Measurements from ENCODE around the gene SPATA3. TPM values are rescaled to one million over a fixed set of nuclear protein-coding genes. Genes with fewer than 3 reads are reported as not detected.

Gene SPATA3
- total RNA-seq, 1 donor from 2014 or later: not detected

DNA sequence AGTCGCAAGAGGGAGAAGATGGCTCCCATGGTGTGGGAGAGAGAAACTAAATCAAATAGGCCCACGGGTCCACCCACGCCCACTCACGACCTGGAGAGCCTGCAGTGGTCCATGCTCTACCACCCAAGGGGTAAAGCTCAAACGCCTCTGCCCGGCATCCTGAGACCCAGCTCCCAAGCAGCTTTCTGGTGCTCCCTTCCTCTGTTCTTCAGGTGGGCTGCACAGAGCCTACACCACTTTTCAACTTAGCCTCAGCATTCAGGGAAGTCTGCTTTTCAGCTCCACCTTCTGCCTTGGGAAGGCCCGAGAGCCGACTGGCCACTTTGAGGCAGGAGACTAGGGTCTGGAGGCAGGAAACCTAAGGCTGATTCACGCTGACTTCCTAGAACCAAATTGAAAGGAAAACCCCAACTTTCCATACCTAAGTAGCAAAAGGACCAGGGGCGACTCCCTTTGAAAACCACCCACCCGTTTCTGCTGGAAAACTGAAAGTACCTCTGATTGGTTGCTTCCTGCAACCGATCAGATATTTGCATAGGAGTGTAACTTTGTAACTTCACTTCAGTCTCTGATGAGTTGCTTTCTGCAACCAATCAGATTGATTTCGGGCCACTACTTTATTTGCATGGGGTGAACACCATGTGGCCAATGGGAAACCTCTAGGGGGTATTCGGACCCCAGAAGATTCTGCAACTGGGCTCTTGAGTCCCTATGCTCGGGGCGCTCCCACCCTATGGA, 26.8 kb upstream of the SPATA3 start:
- DNase-seq (ENCODE audit: low read depth): no peak

DNA sequence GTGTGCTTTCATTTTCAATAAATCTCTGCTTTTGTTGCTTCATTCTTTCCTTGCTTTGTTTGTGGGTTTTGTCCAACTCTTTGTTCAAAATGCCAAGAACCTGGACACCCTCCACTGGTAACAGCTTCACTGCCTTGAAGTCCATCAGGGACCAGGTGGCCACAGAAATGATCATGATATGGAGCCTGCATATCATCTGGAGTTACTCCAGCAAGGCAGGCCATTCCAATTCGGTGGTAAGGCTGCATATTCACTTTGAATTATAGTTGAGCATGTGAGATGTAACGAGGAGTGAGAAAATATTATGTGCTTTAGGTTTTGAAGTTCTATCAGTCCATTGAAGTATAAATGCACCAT, 26.3 kb upstream of the SPATA3 start:
- no peak for DNase-seq (ENCODE audit: low read depth)

DNA sequence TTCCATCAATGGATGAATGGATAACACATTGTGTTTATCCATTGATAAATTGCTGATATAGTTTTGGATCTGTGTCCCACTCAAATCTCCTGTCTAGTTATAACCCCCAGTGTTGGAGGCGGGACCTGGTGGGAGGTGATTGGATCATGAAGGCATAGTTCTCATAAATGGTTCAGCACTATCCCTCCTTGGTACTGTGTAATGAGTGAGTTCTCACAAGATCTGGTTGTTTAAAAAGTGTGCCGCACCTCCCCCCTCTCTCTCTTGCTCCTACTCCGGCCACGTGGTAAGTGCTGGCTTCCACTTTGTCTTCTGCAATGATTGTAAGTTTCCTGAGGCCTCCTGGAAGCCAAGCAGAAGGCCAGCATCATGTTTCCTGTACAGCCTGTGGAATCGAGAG, 23.9 kb upstream of the SPATA3 start:
- no peak for DNase-seq (ENCODE audit: low read depth)

DNA sequence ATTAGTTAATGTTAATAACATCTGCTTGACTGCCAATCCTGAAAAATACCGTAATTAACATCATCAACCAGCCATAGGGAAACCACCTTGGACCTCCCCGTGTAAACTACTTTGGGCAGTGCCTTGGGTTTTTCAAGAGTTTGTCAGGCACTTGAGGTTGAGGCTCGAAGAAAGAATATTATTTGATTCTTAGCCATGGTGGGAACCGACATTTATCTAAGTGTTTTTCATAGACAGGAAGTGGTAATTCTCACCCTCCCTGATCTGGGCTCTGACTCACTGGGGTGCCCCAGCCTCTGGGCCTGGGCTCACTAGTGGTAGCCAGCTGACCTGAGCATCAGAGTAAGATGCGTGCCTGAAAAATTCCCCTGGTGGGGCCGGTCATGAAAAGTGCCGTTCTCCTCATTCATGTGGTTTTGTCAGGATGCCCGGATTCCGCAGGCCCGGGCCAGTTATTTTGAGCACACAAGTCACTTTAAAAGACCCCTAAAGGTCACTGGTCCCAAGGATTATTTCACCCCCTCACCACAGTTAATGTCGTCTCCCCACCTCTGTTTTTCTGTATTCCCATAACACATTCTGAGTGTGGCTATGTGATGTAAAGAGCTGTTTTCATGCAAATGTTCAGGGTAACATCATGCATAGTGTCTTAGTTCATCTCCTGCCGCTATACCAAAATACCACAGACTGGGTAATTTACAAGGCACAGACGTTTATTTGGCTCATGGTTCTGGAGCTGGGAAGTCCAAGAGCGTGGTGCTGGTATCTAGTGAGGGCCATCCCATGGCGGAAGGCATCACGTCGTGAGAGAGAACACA, 21.6 kb upstream of the SPATA3 start:
- peak; percentile 83 for DNase-seq (ENCODE audit: low read depth)

DNA sequence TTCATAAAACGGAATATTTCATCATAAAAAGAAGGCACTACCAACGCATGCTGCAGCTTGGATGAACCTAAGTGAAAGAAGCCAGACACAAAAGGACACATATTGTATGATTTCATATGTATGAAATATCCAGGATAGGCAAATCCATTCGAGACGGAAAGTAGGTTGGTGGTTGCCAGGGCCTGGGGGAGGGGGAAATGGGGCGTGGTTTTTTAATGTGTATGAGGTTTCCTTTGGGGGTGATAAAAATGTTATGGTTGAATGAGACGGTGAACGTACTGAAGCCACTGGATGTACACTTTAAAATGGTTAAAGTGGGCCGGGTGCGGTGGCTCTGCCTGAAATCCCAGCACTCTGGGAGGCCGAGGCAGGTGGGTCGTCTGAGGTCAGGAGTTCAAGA, 20.0 kb upstream of the SPATA3 start:
- DNase-seq (ENCODE audit: low read depth): no peak

DNA sequence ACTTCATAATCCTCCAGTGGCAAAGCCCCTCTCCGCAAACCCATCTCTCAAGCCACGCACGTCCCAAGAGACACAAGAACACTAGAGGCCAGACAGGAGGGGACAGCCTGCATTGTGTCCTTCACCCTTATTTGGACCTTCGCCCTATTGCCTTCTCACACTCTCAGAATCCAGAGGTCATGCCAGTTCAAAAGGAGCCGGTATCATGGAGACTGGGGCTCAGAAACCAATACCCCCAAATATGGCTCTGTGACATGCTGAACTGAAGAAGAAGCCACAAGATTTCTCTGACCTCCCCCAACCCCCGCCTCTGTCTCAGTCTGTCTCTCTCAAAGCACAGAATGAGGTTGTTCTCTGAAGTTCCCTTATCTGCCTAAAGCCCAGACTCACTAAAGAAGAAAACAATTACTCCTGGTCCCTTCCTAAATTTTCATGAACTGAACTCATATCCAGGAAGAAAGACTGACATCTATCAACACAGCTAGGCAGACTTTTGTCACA, 19.2 kb upstream of the SPATA3 start:
- no peak for DNase-seq (ENCODE audit: low read depth)

DNA sequence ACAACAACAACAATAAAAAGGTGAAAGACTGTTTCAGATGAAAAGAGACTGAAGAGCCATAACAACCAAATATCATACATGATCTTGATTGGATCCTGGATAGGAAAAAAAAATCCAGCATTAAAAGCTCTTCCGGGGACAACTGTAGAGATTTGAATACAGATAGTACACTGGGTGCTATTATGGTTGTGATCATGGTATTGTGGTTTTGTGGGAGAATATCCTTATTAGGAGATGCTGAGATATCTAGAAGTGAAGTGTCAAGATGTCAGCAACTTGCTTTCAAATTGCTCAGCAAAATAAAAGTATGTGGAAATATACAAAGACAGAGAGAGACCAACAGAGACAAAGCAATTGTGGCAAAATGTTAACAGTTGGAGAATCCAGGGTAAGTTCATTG, 15.5 kb upstream of the SPATA3 start:
- DNase-seq (ENCODE audit: low read depth): no peak

DNA sequence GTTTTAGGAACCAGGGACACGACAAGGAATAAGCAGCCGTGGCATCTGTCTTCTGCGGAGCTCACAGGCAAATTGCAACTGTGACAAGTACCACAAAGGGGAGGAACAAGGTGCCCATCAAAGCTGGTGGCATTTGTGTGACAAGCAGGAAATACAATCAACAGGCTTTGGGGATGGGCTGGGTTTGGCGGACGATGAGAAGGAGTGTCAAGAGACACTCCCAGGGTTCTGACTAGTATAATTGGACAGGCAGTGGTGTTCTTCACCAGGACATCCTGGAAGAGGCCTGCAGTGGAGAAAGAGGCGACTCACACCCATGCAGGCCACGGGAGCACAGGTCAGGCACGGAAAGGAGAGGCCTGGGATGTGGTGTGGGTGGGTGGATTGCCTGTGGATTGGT, 14.2 kb upstream of the SPATA3 start:
- DNase-seq (ENCODE audit: low read depth): no peak

DNA sequence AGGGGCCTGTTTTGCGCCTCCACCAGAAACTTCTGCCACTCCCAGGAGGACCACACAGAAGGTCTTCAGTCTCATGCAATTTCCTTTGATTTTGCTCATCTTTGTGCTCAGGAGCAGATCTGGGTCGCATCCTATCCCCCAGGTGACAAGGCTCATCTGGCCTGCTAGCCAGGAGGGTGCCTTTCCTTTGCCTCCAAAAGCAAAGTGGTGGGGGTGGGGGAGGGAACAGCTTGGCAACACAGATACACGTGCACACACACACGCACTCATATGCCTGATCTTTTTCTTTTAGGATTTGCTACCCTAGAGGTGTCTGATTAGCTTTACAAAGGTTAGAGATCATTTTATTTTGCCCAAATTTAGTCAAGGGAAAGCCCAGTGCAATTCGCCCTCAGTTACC, 13.8 kb upstream of the SPATA3 start:
- no peak for DNase-seq (ENCODE audit: low read depth)

DNA sequence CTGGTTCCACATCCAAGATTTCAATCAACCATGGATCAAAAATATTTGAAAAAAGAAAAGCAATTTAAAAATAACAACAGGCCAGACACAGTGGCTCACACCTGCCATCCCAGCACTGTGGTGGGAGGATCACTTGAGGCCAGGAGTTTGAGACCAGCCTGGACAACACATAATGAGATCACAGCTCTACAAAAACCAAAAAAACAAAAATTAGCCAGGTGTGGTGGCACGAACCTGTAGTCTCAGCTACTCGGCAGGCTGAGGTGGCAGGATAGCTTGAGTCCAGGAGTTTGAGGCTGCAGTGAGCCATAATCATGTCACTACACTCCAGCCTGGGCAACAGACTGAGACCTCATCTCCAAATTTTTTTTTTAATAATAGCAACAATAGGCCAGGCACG, 13.4 kb upstream of the SPATA3 start:
- DNase-seq (ENCODE audit: low read depth): no peak

DNA sequence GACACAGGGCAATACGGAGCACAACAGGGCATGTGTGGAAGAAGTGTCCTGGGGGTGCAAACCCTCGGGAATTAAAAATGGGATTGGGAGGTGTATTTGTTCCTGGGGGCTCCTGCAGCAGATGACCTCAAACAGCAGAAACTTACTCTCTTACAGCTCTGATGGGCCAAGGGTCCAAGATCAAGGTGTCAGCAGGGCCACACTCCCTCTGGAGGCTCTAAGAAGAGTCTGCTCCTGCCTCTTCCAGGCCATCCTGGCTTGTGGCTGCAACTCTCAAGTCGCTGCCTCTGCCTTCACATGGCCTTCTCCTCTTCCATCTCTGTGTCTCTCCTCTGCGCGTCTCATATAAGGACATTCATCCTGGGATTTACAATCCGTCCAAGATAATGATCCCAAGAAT, 12.4 kb upstream of the SPATA3 start:
- DNase-seq (ENCODE audit: low read depth): no peak

DNA sequence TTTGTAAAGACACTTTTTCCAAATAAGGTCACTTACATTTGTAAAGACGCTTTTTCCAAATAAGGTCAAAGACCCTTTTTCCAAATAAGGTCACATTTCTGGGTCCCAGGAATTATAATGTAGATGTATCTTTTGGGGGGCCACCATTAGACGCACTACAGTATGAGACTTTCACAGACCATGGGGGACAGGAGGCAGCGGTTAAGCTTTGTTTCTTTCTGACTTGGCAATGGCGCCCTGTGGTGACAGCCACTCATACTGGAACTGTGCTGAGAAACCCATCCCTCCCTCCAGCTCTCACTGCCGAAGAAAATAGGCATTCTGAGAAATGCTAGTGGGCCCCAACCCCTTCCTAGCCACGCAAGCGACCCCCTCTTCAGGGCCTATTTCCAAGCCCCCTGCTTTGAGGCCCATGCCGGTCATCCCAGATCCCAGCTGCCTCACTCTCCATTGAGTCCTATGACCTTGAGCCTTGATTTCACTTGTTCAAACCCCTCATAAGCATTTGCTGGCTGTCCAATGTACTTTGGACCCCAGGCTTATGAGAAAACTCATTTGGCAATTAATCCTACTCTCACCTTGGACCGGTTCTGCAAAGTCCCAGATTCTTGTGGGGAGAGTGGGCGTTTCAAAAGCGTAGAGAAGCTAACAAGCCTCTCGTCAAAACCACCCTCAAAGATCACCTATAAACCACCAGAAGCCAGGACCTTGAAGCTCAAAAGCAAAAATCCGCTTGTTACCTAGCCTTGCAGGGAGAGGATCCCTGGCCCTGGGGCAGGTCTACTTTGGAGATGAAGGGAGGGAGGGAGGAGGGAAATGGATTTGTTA, 11.3 kb upstream of the SPATA3 start:
- DNase-seq (ENCODE audit: low read depth): no peak

DNA sequence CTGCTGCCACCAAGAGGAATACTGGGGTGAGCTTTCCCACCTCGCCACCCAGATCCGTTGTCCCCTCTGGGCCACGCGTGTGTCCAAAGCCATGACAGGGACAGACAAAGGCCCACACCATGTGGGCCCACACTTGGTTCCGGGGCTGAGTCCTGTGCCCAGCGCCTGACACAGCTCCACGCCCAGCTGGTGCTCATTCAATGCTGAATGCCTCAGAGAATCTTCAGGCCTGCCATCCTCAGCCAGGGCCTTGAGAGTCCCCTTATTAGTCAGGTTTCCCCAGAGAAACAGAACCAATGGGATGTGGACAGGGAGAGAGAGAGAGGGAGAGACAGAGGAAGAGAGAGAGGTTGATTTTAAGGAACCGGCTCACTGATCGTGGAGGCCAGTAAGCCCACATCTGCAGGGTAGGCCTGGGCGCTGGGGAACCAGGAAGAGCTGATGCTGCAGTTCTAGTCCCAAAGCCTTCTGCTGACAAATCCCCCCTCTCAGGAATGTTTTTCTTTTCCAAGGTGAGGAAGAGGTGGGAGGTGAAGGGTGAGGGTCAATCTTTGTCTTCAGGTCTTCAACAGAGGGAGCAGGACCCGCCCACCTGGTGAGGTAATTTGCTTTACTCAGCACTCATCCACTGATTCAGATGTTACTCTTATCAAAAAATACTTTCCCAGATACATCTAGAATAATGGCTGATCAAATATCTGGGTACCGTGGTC, 10.2 kb upstream of the SPATA3 start:
- DNase-seq (ENCODE audit: low read depth): no peak

DNA sequence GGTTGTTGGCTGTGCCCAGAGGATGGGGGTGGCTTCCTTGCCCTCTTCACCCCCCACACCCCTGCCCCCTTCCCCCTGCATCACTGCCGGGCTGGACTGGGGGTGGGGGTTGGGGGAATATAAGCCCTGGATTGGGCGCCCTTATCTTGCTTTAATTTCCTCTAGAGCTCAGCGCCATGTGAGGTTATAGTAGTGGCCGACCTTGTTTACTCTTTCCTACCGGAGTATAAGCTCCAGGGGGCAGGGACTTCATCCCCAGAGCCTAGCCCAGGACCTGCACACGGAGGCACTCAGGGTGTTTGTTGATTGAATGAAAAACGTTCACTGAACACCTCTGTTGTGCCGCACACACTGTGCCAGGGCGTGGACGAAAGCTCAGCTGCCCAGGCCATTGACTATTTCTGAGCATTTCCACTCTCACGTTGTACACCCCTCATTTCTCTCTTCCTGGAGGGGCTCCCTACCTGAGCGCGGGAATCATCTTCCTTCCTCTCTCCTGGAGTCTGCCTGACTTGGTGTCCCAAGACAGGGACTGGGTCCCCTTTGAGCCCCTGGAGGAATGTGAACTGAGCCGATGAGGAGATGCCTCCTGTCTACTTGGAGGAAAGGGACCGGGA, 9.3 kb upstream of the SPATA3 start:
- no peak for DNase-seq (ENCODE audit: low read depth)

DNA sequence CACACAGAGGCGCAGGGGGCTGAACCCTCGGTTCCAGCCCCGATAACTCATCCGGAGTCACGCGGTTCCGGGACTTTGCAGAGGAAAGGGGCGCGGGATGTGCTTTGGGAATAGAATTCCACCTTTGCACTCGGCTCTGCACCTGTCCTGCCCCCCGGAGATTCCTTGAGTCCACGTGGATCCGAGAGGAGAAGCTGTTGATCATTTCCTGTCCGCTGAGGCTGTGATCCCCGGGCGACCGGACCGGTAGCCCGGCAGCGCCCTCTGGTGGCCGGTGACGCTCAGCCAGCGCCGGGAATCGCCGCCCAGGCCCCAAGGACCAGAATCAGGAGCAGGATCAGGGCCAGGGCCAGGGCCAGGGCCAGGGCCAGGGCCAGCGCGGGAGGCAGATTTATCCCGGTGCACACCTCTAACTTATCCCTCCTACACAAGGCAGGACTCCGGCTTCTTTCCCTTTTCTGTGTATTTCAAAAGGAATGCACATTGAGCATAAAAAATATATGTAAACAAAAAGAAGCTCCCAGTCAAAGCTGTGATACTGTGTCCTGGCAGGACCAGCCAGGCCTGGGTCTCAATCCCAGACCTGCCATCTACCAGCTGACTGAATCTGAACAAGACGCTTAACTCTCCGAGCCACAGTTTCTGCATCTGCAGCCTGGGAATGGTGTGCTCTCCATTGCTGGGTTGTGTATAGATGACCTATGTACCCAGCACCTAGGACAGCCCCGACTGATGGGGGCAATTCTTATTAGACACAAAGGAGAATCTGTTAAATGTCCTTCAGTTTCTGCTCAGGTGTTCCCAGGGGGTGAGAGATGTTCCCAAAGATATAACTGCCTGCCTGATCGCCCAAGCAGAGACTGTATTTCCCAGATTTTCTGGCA, 8.5 kb upstream of the SPATA3 start:
- peak; percentile 30 for DNase-seq (ENCODE audit: low read depth)

DNA sequence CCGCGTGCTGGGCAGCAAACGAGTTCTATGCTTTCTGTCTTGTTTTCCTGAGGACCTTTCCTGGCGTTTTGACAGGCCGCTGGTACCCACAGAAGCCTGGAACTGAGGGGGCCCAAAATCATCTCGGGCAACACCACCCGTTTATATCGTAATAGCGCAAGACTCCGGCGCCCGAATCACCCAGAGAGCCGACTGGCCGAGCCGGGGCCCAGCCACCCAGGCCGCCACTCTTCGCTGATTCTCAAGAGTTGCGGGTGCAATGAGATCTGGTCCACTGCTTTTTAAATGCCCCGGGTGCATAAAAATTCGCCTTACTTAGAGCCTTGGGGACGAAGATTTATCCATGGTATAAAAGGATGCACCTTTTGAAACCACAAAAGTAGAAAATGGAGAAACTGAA, 6.2 kb upstream of the SPATA3 start:
- DNase-seq (ENCODE audit: low read depth): no peak

DNA sequence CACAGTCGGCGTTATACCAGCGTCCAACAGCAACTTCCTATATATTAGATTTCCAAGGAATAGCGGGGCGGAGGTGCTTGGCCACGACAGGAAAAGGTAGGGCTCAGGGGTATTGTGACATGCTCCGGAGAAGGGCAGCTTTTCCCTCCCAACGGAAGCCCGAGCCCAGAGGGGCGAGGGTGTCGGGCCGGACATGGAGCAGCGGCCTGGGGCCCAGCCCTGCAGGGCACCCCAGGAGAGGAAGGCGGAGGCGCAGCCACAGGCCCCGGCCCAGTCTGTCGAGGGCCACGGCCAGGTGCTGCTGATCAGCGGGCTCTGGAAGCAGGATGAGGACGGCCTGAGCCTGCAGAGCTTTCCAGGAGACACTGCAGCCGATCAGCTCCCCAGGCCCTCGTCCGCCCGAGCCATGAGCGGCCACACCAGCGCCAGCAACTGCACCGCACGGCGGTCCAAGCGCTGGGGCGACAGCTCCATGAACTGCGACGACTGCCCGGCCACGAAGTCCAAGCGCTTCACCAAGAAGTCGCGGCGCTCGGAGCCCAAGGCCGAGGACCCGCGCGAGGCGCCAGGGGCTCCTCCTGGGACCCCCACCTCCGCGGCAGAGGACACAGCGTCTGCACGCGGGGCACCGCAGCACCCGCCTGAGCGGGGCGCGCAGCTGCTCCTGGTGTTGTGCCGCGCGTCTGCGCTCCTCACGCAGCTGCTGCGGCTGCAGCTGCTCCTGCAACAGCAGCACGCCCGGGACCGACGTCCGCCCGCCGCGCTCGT, 5.6 kb upstream of the SPATA3 start:
- no peak for DNase-seq (ENCODE audit: low read depth)

DNA sequence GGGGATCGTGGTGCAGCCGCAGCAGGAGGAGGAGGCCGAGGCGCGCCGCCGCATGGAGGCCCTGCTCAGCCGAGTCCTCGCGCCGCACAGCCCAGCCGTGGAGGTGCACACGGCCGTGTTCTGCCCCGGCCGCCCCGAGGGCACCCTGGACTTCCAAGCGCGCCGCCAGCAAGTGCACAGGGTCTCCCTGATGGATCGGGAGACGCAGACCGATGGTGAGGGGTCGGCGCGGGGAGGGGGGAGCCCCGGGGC, 5.1 kb upstream of the SPATA3 start:
- no peak for DNase-seq (ENCODE audit: low read depth)

DNA sequence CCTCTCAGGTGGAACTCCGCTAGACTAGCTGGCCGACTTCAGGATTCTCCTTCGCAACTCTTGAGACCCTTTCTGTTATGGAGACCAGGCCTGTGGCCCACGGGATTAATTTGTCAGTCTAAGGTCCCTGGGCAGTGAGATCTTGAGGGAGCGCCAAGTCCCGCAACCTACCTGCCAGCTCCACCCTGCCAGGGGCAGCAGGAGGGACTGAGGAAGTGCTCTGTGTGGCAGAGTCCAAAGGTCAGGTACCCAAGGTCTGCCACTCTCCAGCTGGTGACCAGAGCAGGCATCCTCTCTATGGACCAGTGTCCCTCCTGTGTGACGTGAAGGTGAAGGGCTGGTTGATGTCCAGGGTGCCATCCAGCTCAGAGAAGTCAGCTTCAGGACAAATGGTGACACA, 4.3 kb upstream of the SPATA3 start:
- no peak for DNase-seq (ENCODE audit: low read depth)

DNA sequence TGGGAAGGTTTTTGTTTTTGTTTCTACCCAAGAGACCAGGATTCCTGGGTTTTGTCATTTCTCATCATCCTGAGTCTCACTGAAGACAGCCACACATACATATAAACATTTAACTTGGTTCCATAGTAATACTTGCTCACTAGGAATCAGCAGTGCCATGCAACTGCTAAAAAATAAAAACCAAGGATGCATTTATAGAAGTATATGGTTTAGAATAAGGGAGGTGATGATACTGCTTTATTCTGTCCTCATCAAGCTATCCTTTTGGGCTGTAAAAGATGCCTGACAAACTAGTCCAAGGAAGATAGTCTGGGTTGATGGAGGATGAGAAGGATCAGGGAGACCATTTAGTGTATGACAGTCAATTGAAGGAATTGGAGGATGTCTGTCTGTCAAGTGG, 740 bp downstream of the SPATA3 start:
- DNase-seq (ENCODE audit: low read depth): no peak
